K562 (cell line): ENCODE measurements around the gene ANKLE1. TPM values are rescaled to one million over a fixed set of nuclear protein-coding genes. Genes with fewer than 3 reads are reported as not detected.
A peak's percentile ranks its signal among the peaks of the same experiment; 100 is the strongest.

Experiments
- ATAC-seq: fragments of 200-7000 bp; cut with Tn5 transposase; 3 replicates; pipeline ENCODE4 v1.9.1; 2020; ENCODE audit warnings: moderate library complexity
- BruUV-seq: library from RNA; stranded (reverse); fragments of 400-500 nt; replicated peaks from 2 replicates; lab custom pipeline; 2021; lab: Mats Ljungman, UMichigan
- CTCF ChIA-PET: fragments of 300-600 bp; formaldehyde crosslinking; extraction: SDS; loops from one replicate; lab custom pipeline; 2021; ENCODE audit warnings: low intra/inter-chr PET ratio; lab: Yijun Ruan, JAX
- POLR2A ChIA-PET: fragments of 300-600, 350-650 bp; sonication (Branson Sonifier 250); formaldehyde crosslinking; extraction: SDS; loops from one replicate; lab custom pipeline; 2021; ENCODE audit warnings: antibody characterized with exemption, inconsistent platforms; lab: Yijun Ruan, JAX
- DNase-seq, 4 experiments: peaks; one replicate each; pipeline versions ENCODE4 v3.0.0 to v3.0.0-alpha.2; 2011 to 2018; ENCODE audit warnings: low spot score in 3 of 4, mixed read lengths in 3 of 4; ENCODE audit errors: extremely low read depth in 1 of 4
- FAIRE-seq: peaks from 2 replicates; lab custom pipeline; 2011; peaks lifted over from hg19 to GRCh38; lab: Jason Lieb, UNC
- H2AFZ ChIP-seq: 2 replicates; pipeline ENCODE4 v1.6.0; 2011; ENCODE audit warnings: low read depth, low read length, control low read depth, inconsistent platforms
- H3K27ac ChIP-seq: fragments of 200-600 bp; 3 replicates; pipeline ENCODE4 v1.8.0; 2011; ENCODE audit warnings: low read depth, mild to moderate bottlenecking, control low read depth, inconsistent platforms, low read length, moderate library complexity, mixed read lengths; ENCODE audit errors: extremely low read depth
- H3K27me3 ChIP-seq, 2 experiments: fragments of 300-600 bp in 1 of 2; 2 replicates in 1 of 2; 3 replicates in 1 of 2; pipeline versions ENCODE4 v1.6.0 to v1.8.0; 2011; ENCODE audit warnings: inconsistent platforms in 2 of 2, low read length in 2 of 2, mild to moderate bottlenecking in 1 of 2, mixed read lengths in 1 of 2, moderate library complexity in 1 of 2; ENCODE audit not compliant: control insufficient read depth in 2 of 2, insufficient read depth in 2 of 2
- H3K36me3 ChIP-seq: fragments of 300-600 bp; 3 replicates; pipeline ENCODE4 v1.8.0; 2011; ENCODE audit warnings: mild to moderate bottlenecking, low read length, inconsistent platforms; ENCODE audit not compliant: control insufficient read depth, insufficient read depth
- H3K4me1 ChIP-seq, 2 experiments: fragments of 200-600 bp in 1 of 2; replicated peaks in 1 of 2; 2 replicates in 1 of 2; 3 replicates in 1 of 2; pipeline versions ENCODE4 v1.5.1 to v1.8.0; 2011; ENCODE audit warnings: inconsistent platforms in 2 of 2, low read length in 2 of 2, mild to moderate bottlenecking in 1 of 2, mixed read lengths in 1 of 2, moderate library complexity in 1 of 2; ENCODE audit not compliant: control insufficient read depth in 2 of 2, insufficient read depth in 2 of 2
- H3K4me2 ChIP-seq: 2 replicates; pipeline ENCODE4 v1.6.1; 2011; ENCODE audit warnings: low read length, control low read depth, inconsistent platforms, mixed read lengths; ENCODE audit not compliant: insufficient read depth
- H3K4me3 ChIP-seq: fragments of 200-600 bp; sonication (generic), shearing (Covaris generic); 2 replicates; pipeline ENCODE4 v1.5.1; 2016; ENCODE audit warnings: control low read depth, inconsistent platforms
- H3K79me2 ChIP-seq: fragments of 200-600 bp; 3 replicates; pipeline ENCODE4 v1.8.0; 2011; ENCODE audit warnings: low read length, inconsistent platforms; ENCODE audit not compliant: control insufficient read depth, insufficient read depth
- H3K9ac ChIP-seq, 2 experiments: 2 replicates each; pipeline versions ENCODE4 v1.6.0 to v1.6.1; 2011; ENCODE audit warnings: low read depth in 2 of 2, low read length in 2 of 2, control low read depth in 1 of 2, inconsistent platforms in 1 of 2, mild to moderate bottlenecking in 1 of 2, mixed read lengths in 1 of 2; ENCODE audit not compliant: insufficient read depth in 1 of 2
- H3K9me1 ChIP-seq: one replicate; pipeline ENCODE4 v1.6.0; 2011; ENCODE audit warnings: inconsistent platforms, mild to moderate bottlenecking, low read length, moderate library complexity; ENCODE audit not compliant: control insufficient read depth, insufficient read depth
- H3K9me3 ChIP-seq: replicated peaks from 2 replicates; pipeline ENCODE4 v1.5.1; 2011; ENCODE audit warnings: low read depth, low read length, inconsistent platforms; ENCODE audit not compliant: control insufficient read depth, insufficient read depth
- H4K20me1 ChIP-seq: replicated peaks from 2 replicates; pipeline ENCODE4 v1.6.1; 2011; ENCODE audit warnings: low read length, inconsistent platforms, mixed read lengths; ENCODE audit not compliant: control insufficient read depth, insufficient read depth
- POLR2G ChIP-seq: fragments of 200-400 bp; formaldehyde crosslinking; IDR thresholded peaks from 2 replicates; pipeline ENCODE4 v1.6.1; 2017; ENCODE audit warnings: low read depth, mild to moderate bottlenecking, antibody characterized with exemption, low read length, moderate library complexity
- RBFOX2 ChIP-seq: fragments of 200-400 bp; formaldehyde crosslinking; IDR thresholded peaks from 2 replicates; pipeline ENCODE4 v1.6.1; 2017; ENCODE audit warnings: low read depth, mild to moderate bottlenecking, low read length, moderate library complexity
- ZNF318 ChIP-seq, 2 experiments: fragments of 450-650 bp; IDR thresholded peaks; 2 replicates each; pipeline ENCODE4 v1.6.1; 2016; ENCODE audit warnings: mild to moderate bottlenecking in 2 of 2, borderline replicate concordance in 1 of 2, low read depth in 1 of 2, moderate library complexity in 1 of 2
- WGBS: fragments of 100-300 bp; shearing (Covaris generic); methylation state at CpG from one replicate; pipeline ENCODE4 v1.1.6; 2016; ENCODE audit warnings: low coverage, mixed read lengths; ENCODE audit not compliant: insufficient coverage; ENCODE audit errors: missing lambda C conversion rate; 5-methylcytosine and 5-hydroxymethylcytosine counted together
- in situ Hi-C: fragments of 300-500 bp; cut with MboI; formaldehyde crosslinking; loops from 4 replicates; pipeline ENCODE4 v1.15.0; 2018; ENCODE audit warnings: inconsistent platforms, mixed read lengths
- intact Hi-C: fragments of 100-400 bp; cut with micrococcal nuclease; formaldehyde crosslinking; loops from 2 replicates; pipeline ENCODE4 v1.14.2; 2022
- polyA plus RNA-seq, 8 experiments: library from polyadenylated mRNA; depleted of rRNA in 4 of 8; stranded (reverse) in 5 of 8; unstranded in 3 of 8; fragments of >200 nt; fragmentation: Nextera tagmentation in 2 of 8; fragmentation: Illumina TruSeq in 1 of 8; extraction: Ambion mirVana in 2 of 8; extraction: Trizol in 1 of 8; gene quantifications; 2 replicates each; pipeline versions ENCODE4 v1.2.1 to v1.2.3, GENCODE V29; 2011 to 2014; ENCODE audit warnings: inconsistent platforms in 1 of 8, missing spikeins in 1 of 8
- total RNA-seq, 7 experiments: library from RNA; depleted of rRNA in 6 of 7; stranded (reverse); fragments of >200 nt in 6 of 7; fragmentation: Illumina TruSeq in 2 of 7; extraction: Trizol in 2 of 7; gene quantifications; 2 replicates each; pipeline versions ENCODE4 v1.2.1 to v1.2.3, GENCODE V29; 2011 to 2021; ENCODE audit warnings: low replicate concordance in 1 of 7
- TF ChIP-seq, protein P1 (sequence below): sonication (generic); formaldehyde crosslinking; IDR thresholded peaks from 2 replicates; pipeline ENCODE4 v1.8.0; 2022; ENCODE audit warnings: mild to moderate bottlenecking, missing genetic modification reagents

Gene ANKLE1
- total and polyA plus RNA-seq, 9 of the 15 experiments (the other 6 are each of a cell fraction or from before 2014, with no cell fraction given) = 0.63 to 9.2 (median 2.9) TPM

DNA sequence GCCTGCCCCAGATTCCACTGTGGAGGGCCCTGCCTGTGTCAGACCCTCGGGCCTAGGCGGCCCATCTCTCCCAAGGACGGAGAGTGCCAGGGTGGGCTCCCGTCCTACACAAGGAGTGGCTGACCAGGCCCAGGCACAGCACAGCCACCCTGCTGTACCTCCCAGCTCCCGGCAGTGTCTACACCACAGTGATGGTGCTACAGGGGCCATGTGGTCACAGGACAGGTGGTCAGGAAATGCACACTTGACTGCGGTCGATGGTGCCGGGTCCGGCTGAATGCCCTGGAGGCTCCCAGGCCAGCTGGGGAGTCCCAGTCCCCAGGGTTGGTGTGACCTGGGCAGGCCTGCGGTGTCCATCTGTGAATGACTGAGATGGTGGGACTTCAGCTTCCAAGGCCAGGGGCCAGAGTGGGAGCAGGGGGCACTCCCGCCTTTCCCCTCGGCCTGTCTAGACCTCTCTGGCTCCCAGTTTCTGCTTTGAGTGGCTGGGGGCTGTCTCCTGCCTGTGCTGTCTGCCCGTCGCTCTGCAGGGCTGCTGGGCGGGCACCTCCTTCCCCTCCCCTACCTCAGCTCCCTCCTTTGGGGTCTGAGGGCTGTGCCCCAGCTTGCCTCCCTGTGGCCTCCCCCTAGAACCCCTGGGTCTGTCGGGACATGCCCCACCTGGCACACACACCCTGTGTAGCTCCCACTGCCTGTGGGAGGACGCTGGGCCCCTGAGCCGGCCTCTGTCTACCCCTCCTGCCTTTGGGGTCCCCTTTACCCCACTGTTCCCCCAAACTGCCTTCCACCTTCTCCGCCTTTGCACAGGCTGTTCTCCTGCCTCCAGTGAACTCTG is 40.2 kb downstream of the ANKLE1 start:
- TF ChIP-seq ZNF318 (IDR thresholded peaks at IDR 0.05; ENCODE audit: borderline replicate concordance in 1 of 2, low read depth in 1 of 2) (no peak), POLR2G (peak; percentile 68; the same call in 1 of the 2 replicates), RBFOX2 (peak; percentile 60)
- TF ChIP-seq, protein P1, sequence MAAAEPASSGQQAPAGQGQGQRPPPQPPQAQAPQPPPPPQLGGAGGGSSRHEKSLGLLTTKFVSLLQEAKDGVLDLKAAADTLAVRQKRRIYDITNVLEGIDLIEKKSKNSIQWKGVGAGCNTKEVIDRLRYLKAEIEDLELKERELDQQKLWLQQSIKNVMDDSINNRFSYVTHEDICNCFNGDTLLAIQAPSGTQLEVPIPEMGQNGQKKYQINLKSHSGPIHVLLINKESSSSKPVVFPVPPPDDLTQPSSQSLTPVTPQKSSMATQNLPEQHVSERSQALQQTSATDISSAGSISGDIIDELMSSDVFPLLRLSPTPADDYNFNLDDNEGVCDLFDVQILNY (CRISPR knock-in tag) = no peak
- TF ChIP-seq, all 486 proteins: peak for 2
- ChIA-PET POLR2A (interaction anchor here (1.5 to 6.9 kb wide), 2 partner anchors 12 to 13 kb away, joined by 4 to 41 read pairs; partner anchors contain the start of genes ANO8 and DDA1), CTCF (no interaction called here)
- Histone ChIP-seq H2AFZ (no peak overlapping the region), H3K4me3 (no peak overlapping the region), H3K27ac (no peak overlapping the region), H3K9me1 (no peaks in the 10 kb centered on the region), H3K79me2 (no peaks in the 10 kb centered on the region), H3K4me2 (no peak overlapping the region), H3K9me3 (no peaks in the 10 kb centered on the region), H3K36me3 (peaks cover 47% of the 10 kb centered on the region), H4K20me1 (no peaks in the 10 kb centered on the region), H3K27me3 (no peaks in the 10 kb centered on the region), H3K9ac (peak overlapping the region in 1 of 2 experiments; percentile 68; a peak in 2 of 4 replicates), H3K4me1 (peaks cover 3 to 34% of the 10 kb centered on the region in 2 experiments; a peak in 4 of 5 replicates)
- FAIRE-seq (no peak), ATAC-seq (no peak), DNase-seq (no peak)
- 88% methylated on average over 13 of the region's 19 CpGs for WGBS
- BruUV-seq = no TSS peak
- intact Hi-C loops (no loop called here), in situ Hi-C loops (no loop called here)
